Measurements from ENCODE around the gene CSRNP3.

DNA sequence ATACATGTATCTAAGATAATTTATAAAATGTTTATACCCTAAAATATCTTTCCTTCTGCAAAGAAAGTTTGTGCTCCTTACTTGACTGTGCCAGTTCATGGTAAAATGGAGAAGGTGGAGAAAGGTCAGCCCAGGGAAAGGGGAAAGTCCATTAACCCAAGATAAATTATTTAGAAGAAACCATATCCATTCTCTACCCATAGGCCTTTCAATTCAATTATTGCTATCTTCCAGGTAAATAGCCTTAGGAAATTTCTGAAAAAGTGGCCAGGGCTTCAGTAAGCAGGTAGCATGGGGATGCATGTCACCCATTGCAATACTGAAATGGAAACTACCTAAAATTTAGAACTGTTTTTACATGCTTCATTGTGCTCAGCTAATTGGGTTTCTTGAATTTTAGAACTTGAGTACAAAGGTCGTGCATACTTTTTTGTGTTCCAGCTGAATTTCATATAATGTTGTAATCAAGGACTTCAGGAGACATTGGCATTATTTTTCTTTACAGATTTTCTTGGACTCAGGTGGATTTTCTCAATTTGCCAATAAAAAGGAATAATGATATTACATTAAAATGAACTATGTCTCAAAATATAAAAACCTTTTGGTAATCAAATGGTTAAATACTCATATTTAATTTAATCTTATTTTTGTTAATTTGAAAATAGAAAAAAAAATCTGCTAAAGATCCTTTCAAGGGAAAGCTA, 124.9 kb downstream of the CSRNP3 start:
- no peak for TF ChIP-seq TAF1 (IDR thresholded peaks at IDR 0.05; ENCODE audit: low read depth)
- TF ChIP-seq ZBTB7A (IDR thresholded peaks at IDR 0.05; ENCODE audit: low read depth): no peak
- TF ChIP-seq TCF12 (IDR thresholded peaks at IDR 0.05; ENCODE audit: low read depth): no peak
- no peak for TF ChIP-seq YY1 (IDR thresholded peaks at IDR 0.05; ENCODE audit: low read depth)
- TF ChIP-seq CEBPB (IDR thresholded peaks at IDR 0.05): no peak
- TF ChIP-seq FOXM1 (IDR thresholded peaks at IDR 0.05; ENCODE audit: borderline replicate concordance, low read depth): no peak
- TF ChIP-seq, protein P1, sequence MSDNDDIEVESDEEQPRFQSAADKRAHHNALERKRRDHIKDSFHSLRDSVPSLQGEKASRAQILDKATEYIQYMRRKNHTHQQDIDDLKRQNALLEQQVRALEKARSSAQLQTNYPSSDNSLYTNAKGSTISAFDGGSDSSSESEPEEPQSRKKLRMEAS (IDR thresholded peaks at IDR 0.05): no peak
- no peak for TF ChIP-seq CREB1 (IDR thresholded peaks at IDR 0.05; ENCODE audit: low read depth)
- no peak for TF ChIP-seq RAD21 (IDR thresholded peaks at IDR 0.05; ENCODE audit: low read depth)
